HG02571 (cell line): ENCODE data around the gene KRTAP10-8.
"Not testable (repeated sequence)": the region's sequence is repeated elsewhere in the genome, so short reads cannot be mapped to it uniquely, and the experiment has no call there.

Experiments used
- ATAC-seq: cut with Tn5 transposase; IDR thresholded peaks from one replicate; pipeline ENCODE4 v1.9.1; 2021; ENCODE audit warnings: mild to moderate bottlenecking, moderate library complexity; ENCODE audit not compliant: unreplicated experiment

KRTAP10-8 gene

GRCh38 chr21:44616591-44616926 lies 4.7 kb downstream of the KRTAP10-8 start:
- no peak for ATAC-seq

GRCh38 chr21:44617071-44617501 lies 5.2 kb downstream of the KRTAP10-8 start:
- no peak for ATAC-seq

DNA sequence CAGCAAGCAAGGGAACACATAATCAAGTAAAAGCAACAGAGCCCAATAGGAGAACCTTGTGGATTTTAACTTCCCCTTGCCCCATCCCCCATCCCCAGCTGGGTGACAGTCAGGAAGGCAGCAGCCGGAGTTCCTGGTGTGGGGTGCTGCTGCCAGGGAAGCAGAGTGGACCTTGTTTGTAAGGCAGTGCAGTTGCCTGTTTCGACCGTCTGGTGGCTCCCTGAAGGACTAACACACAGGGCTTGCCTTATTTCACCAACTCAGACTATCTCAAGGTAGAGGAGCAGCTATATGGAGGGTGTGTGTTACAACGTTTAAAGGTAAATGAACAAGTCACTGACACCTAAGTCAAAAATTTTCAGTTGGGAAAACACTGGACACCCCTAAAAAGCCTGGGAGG lies 6.6 kb downstream of the KRTAP10-8 start:
- no peak for ATAC-seq

DNA sequence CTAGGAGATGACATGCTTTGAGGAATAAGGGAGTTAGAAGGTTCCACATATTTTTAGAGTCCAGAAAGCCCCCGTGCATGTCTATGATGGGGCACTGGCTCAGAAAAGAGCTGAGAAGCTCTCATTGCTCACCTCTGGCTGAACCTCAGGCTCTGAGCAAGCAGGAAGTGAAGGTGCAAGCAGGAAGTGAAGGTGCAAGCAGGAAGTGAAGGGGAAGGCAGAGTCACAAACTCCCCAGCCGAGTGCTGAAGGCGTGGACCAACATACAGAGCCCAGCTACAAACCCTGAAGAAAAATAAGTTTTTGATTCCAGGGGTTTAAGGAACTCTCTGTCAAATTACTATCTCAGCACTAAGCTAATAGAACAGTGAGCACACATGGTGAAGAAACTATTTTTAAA lies 7.0 kb downstream of the KRTAP10-8 start:
- no peak for ATAC-seq

GRCh38 chr21:44619886-44620285 lies 8.0 kb downstream of the KRTAP10-8 start:
- no peak for ATAC-seq

DNA sequence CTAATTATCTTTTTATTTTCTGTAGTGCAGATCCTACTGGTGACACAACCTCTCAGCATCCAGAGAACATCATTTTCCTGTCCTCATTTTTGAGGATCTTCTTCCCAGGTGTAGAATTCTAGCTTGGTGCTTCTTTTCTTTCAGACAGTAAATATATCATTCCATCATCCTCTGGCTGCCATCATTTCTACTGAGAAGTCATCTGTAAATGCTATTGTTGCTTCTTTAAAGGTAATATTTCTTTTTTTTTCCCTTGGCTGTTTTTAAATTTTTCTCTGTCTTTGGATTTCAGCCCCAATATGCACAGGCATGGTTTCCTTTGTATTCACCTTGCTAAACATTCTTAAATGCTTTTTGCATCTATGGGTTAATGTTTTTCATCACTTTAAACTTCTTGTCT lies 11.7 kb downstream of the KRTAP10-8 start:
- ATAC-seq = no peak

DNA sequence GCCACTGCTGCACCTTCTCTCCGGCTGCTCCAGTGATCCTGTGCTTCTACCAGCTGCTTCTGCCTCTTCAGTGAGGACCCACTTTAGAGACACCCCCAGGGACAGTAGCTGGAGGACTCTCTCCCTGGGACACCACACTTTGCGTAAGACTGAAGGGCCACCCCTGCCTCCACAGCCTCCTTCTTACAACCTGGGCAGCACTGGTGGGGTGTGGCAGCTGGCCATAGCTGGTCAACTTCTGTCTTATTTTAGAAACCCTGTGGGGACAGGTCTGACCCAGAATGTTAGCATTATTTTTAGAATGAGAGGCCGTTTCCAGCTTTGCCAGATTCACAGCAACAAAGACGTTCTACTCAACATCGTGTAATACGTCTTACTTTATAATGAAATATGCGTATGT lies 13.9 kb downstream of the KRTAP10-8 start:
- ATAC-seq = no peak

GRCh38 chr21:44626262-44626661 lies 14.4 kb downstream of the KRTAP10-8 start:
- no peak for ATAC-seq

- ATAC-seq = no peak
These were observed 14.8 kb downstream of the KRTAP10-8 start, which contains the start of gene KRTAP10-9 for GRCh38 chr21:44626673-44627143. TSS of gene KRTAP10-9 (plus strand) at chr21:44627093. CDS start at chr21:44627172, 79 bp downstream.

GRCh38 chr21:44627181-44627822 lies 15.4 kb downstream of the KRTAP10-8 start:
- ATAC-seq = not testable (repeated sequence)

- ATAC-seq = not testable (repeated sequence)
These were observed 16.0 kb downstream of the KRTAP10-8 start for GRCh38 chr21:44627831-44628233.

DNA sequence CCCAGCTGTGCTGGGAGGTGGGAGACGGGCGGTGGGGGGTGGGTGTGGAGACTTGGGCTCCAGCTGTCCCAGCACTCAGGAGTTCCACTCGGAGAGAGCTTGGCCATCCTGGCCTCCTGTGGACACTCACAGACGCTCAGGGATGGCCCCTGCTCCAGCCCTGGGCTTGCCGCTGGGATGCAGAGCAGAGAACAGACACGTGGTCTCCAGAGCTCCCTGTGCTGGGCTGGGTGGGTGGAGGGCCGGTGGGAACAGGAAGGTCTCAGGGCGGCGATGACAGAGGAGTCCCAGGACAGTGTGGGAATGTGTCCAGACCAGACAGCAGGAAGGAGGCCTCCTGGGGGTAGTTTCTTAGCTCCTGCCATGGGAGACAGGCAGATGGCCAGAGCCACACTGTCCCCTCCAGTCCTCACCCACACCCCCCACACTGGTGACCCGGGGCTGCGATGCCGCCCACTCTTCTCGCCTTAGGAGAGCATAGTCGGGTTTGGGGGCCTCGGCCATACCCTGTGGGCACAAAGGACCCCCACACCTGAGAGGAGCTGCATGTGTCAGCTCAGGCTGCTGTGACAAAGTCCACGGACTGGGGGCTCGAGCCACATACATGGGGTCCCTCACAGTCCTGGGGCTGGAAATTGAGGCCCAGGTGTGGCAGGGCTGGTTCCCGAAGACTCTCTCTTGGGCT lies 17.0 kb downstream of the KRTAP10-8 start:
- ATAC-seq = no peak

DNA sequence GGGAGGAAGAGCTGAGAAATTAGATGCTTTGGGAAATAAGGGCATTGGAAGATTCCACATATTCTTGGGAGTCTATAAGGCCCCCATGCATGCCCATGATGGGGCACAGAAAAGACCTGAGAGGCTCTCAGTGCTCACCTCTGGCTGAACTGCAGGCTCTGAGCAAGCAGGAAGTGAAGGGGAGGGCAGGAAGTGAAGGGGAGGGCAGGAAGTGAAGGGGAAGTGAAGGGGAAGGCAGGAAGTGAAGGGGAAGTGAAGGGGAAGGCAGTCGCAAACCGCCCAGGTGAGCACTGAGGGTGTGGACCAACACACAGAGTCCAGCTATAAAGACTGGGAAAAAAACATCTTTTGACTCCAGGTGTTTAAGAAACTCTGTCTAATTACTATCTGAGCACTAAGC lies 18.6 kb downstream of the KRTAP10-8 start:
- ATAC-seq = no peak

DNA sequence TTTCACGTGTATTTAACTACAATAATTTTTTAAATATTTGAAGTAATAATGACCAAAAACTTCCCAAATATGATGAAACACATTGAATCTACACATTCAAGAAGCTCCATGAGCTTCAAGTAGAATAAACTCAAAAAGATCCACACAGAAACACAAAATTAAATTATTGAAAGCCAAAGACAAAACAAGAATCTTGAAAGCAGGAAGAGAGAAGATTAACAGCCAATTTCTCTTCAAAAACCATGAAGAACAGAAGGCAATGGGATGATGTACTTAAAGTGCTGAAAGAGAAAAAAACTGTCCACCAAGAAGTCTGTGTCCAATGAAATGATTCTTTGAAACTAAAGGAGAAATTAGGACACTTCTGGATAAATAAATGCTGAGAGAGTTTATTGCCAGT lies 20.2 kb downstream of the KRTAP10-8 start:
- no peak for ATAC-seq

DNA sequence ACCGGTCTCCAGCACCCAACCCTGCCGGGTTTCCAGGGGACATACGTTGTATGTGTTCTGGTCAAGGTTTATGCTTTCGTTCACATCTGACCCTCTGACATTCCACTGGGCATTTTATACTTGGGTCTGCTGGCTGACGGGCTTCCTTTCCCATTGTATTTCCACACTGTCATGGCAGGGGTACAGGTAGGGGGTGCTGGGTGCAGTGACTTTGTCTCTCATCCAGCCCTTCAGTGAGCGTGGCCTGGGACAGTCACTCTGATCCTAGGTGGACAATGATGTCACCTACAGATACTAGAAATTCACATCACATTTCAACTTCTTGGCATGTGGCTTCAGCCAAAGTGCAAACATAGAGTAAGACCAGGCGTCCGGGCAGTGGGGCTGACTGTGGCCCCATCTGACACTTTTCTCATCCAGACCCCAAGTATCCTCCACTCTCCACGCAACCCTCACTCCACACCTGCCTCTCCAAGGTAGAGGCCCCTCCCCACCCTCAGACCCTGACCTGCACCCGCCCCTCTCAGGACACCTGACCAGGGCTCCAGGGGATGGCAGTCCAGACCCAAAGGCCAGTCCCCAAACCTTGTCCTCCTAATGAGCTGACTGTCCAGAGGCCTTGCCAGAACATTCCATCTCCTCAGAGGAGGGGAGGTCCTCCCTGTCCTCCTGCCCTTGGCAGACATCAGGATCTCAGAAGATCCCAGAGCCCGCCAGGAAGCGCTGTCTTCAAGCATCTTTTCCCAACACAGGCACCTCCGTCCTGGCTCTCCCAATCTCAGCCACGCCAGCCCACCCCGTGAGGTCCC lies 24.5 kb downstream of the KRTAP10-8 start:
- ATAC-seq = no peak

- no peak for ATAC-seq
These were observed 25.4 kb downstream of the KRTAP10-8 start, which contains the start of gene KRTAP10-10 for GRCh38 chr21:44637018-44637850. TSS of gene KRTAP10-10 (plus strand) at chr21:44637356. CDS start at chr21:44637418, 62 bp downstream.

GRCh38 chr21:44637851-44638348 lies 26.0 kb downstream of the KRTAP10-8 start:
- not testable (repeated sequence) for ATAC-seq

DNA sequence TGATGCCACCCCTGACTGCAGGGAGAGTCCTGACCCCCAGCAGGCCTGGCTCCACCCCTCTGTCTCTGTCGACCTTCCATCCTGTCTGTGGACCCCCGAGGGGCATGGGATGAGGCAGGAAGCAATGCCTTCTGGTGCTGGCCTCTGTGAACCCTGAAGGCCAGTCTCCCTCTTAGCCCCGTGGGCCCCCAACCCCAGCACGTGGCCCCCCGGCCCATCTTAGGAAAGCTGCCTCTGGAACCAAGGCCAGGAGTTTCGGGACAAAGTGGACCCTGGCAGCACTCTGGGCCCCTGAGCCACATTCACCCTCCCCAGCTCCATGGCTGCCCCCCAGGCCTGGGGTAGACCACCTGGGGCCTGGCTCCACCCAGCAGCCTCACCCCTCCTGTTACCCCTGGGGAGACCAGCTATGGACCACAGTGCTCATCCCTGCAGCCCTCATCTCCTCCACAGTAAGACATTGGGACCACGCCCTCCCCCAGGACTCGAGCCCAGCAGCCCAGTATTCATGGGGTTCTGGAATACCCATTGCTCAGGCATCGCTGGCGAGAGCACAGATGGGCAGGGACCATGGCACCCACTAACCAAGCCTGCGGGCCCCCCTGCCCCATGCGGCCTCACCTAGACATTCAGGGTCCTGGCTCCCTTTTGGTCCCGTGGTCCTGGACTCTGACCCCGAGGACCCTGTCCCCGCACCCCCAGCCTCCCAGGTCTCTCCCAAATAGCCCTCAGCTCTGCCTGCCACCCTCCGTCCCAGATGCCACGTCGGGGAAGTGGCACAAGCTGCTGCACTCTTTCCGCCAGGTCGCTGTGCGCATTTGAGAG lies 26.8 kb downstream of the KRTAP10-8 start:
- ATAC-seq = not testable (repeated sequence)

GRCh38 chr21:44639331-44639655 lies 27.4 kb downstream of the KRTAP10-8 start:
- no peak for ATAC-seq

- ATAC-seq = no peak
These were observed 28.9 kb downstream of the KRTAP10-8 start for GRCh38 chr21:44640761-44641160.
